CD4-positive, alpha-beta memory T cell (primary cell): ENCODE data around the gene RWDD4. TPM values are rescaled to one million over a fixed set of nuclear protein-coding genes. Genes with fewer than 3 reads are reported as not detected.

Source experiments
- CTCF ChIA-PET: fragments of 350-600 bp; sonication (Branson Sonifier 250); formaldehyde crosslinking; loops from one replicate; lab custom pipeline; 2021; ENCODE audit warnings: inconsistent platforms; ENCODE audit not compliant: partially characterized antibody; lab: Charles Lee
- POLR2A ChIA-PET: fragments of 350-600 bp; sonication (Branson Sonifier 250); formaldehyde crosslinking; loops from one replicate; lab custom pipeline; 2021; ENCODE audit not compliant: partially characterized antibody; lab: Charles Lee
- DNase-seq, 5 donors: peaks; one replicate each; pipeline versions ENCODE4 v3.0.0 to v3.0.0-alpha.2; 2020 to 2022; ENCODE audit warnings: mixed read lengths in 1 of 5
- H3K27ac ChIP-seq: one replicate; pipeline ENCODE4 v1.7.0; 2013; ENCODE audit warnings: low read depth, low read length
- H3K27me3 ChIP-seq: 2 replicates; pipeline ENCODE4 v1.7.0; 2013; ENCODE audit warnings: mild to moderate bottlenecking, low read length, moderate library complexity; ENCODE audit not compliant: insufficient read depth
- H3K36me3 ChIP-seq: 2 replicates; pipeline ENCODE4 v1.7.0; 2013; ENCODE audit warnings: mild to moderate bottlenecking, low read length, moderate library complexity; ENCODE audit not compliant: insufficient read depth
- H3K4me1 ChIP-seq: 2 replicates; pipeline ENCODE4 v1.7.0; 2013; ENCODE audit warnings: mild to moderate bottlenecking, low read length, moderate library complexity; ENCODE audit not compliant: insufficient read depth
- H3K4me3 ChIP-seq, 2 donors: one replicate each; pipeline ENCODE4 v1.7.0; 2013; ENCODE audit warnings: low read length in 2 of 2, mild to moderate bottlenecking in 1 of 2
- H3K9me3 ChIP-seq, 2 donors: one replicate each; pipeline ENCODE4 v1.7.0; 2013; ENCODE audit warnings: low read length in 2 of 2, control low read depth in 1 of 2; ENCODE audit not compliant: control insufficient read depth in 1 of 2
- H3K27ac Mint-ChIP-seq, 7 donors: one replicate each; pipeline ENCODE4 v1.8.0; 2020 to 2021; ENCODE audit warnings: mixed read lengths in 7 of 7, mild to moderate bottlenecking in 6 of 7, inconsistent platforms in 3 of 7, moderate library complexity in 3 of 7
- H3K27me3 Mint-ChIP-seq, 2 donors: one replicate each; pipeline ENCODE4 v1.8.0; 2020 to 2021; ENCODE audit warnings: mixed read lengths in 2 of 2
- H3K36me3 Mint-ChIP-seq, 2 donors: one replicate each; pipeline ENCODE4 v1.8.0; 2020 to 2021; ENCODE audit warnings: mixed read lengths in 2 of 2, inconsistent platforms in 1 of 2, mild to moderate bottlenecking in 1 of 2
- H3K4me1 Mint-ChIP-seq, 4 donors: one replicate each; pipeline ENCODE4 v1.8.0; 2020 to 2021; ENCODE audit warnings: mixed read lengths in 4 of 4, mild to moderate bottlenecking in 1 of 4
- H3K4me3 Mint-ChIP-seq, 8 donors: one replicate each; pipeline ENCODE4 v1.8.0; 2020 to 2021; ENCODE audit warnings: mixed read lengths in 8 of 8, mild to moderate bottlenecking in 7 of 8, moderate library complexity in 6 of 8, inconsistent platforms in 3 of 8
- H3K9me3 Mint-ChIP-seq, 8 donors: one replicate each; pipeline ENCODE4 v1.8.0; 2020 to 2021; ENCODE audit warnings: mixed read lengths in 8 of 8, mild to moderate bottlenecking in 5 of 8, inconsistent platforms in 3 of 8, moderate library complexity in 1 of 8
- intact Hi-C: fragments of 100-400 bp; cut with micrococcal nuclease; formaldehyde crosslinking; loops from one replicate; pipeline ENCODE4 v1.15.1; 2023
- polyA plus RNA-seq, 2 donors: library from polyadenylated mRNA; unstranded; fragments of 300-500 nt; fragmentation: Illumina TruSeq; gene quantifications; one replicate each; pipeline ENCODE4 v1.2.3, GENCODE V29; 2021
- total RNA-seq, 2 experiments: library from RNA; stranded (reverse); gene quantifications; one replicate each; pipeline ENCODE4 v1.2.3, GENCODE V29; 2021

The RWDD4 gene
- total and polyA plus RNA-seq, 4 experiments from 2014 or later, result 12.0 to 19.8 (median 15.9) TPM

- POLR2A ChIA-PET, result no interaction called here
- peak in 3 of 5 donors; percentile 1 to 5 (median 3) for DNase-seq
- peaks cover 2 to 6% of the 10 kb centered on the region in 2 donors for H3K27me3 Mint-ChIP-seq
- H3K9me3 ChIP-seq, result no peaks in the 10 kb centered on the region
- no peaks in the 10 kb centered on the region for H3K36me3 Mint-ChIP-seq
- intact Hi-C loops, result no loop called here
- no peaks in the 10 kb centered on the region for H3K4me1 ChIP-seq
- CTCF ChIA-PET, result interaction anchor here (0.7 to 4.6 kb wide), 8 partner anchors 8 to 192 kb away, joined by 3 to 30 read pairs (median 4); no protein-coding TSS in a partner anchor
- no peak overlapping the region for H3K4me3 Mint-ChIP-seq
- H3K27me3 ChIP-seq, result no peaks in the 10 kb centered on the region
- no peak overlapping the region for H3K4me3 ChIP-seq
- no peaks in the 10 kb centered on the region for H3K36me3 ChIP-seq
- H3K27ac Mint-ChIP-seq, result no peak overlapping the region
- no peak overlapping the region for H3K27ac ChIP-seq
- H3K4me1 Mint-ChIP-seq, result peaks cover 0 to 2% (median under 1%) of the 10 kb centered on the region in 4 donors
- no peaks in the 10 kb centered on the region for H3K9me3 Mint-ChIP-seq
These were observed 56.4 kb downstream of the RWDD4 start for GRCh38 chr4:183602557-183603027.

- Mint-ChIP-seq H3K4me3 (no peak overlapping the region), H3K27me3 (peaks cover 0 to 6% of the 10 kb centered on the region in 2 donors), H3K27ac (no peak overlapping the region), H3K36me3 (no peaks in the 10 kb centered on the region), H3K4me1 (peaks cover 0 to 2% (median under 1%) of the 10 kb centered on the region in 4 donors), H3K9me3 (no peaks in the 10 kb centered on the region)
- Histone ChIP-seq H3K36me3 (no peaks in the 10 kb centered on the region), H3K9me3 (no peaks in the 10 kb centered on the region), H3K27ac (no peak overlapping the region), H3K4me3 (no peak overlapping the region), H3K27me3 (no peaks in the 10 kb centered on the region), H3K4me1 (no peaks in the 10 kb centered on the region)
- CTCF ChIA-PET, result interaction anchor here (1.5 to 4.6 kb wide), 4 partner anchors 10 to 131 kb away, joined by 3 to 30 read pairs (median 14); no protein-coding TSS in a partner anchor
- intact Hi-C loops, result no loop called here
- DNase-seq, result no peak
- POLR2A ChIA-PET, result no interaction called here
These were observed 57.6 kb downstream of the RWDD4 start for GRCh38 chr4:183601381-183601780.

- peak in 1 of 5 donors; percentile 8 for DNase-seq
- Histone ChIP-seq H3K36me3 (no peaks in the 10 kb centered on the region), H3K9me3 (no peaks in the 10 kb centered on the region), H3K27me3 (no peaks in the 10 kb centered on the region), H3K27ac (no peak overlapping the region), H3K4me3 (no peak overlapping the region), H3K4me1 (no peaks in the 10 kb centered on the region)
- Mint-ChIP-seq H3K27ac (no peak overlapping the region), H3K36me3 (no peaks in the 10 kb centered on the region), H3K4me1 (peaks cover 0 to 2% (median under 1%) of the 10 kb centered on the region in 4 donors), H3K27me3 (peaks cover 0 to 6% of the 10 kb centered on the region in 2 donors), H3K4me3 (no peak overlapping the region), H3K9me3 (no peaks in the 10 kb centered on the region)
- CTCF ChIA-PET, result interaction anchor here (0.7 to 4.6 kb wide), 7 partner anchors 11 to 138 kb away, joined by 3 to 30 read pairs (median 3); no protein-coding TSS in a partner anchor
- POLR2A ChIA-PET, result no interaction called here
- intact Hi-C loops, result loop anchor here (1.0 kb wide), 1 partner anchor 128 kb away; no protein-coding TSS in a partner anchor
These were observed 58.7 kb downstream of the RWDD4 start for GRCh38 chr4:183600189-183600685.

- Mint-ChIP-seq H3K4me3 (no peak overlapping the region), H3K4me1 (peaks cover 0 to 2% (median under 1%) of the 10 kb centered on the region in 4 donors), H3K27ac (no peak overlapping the region), H3K27me3 (peaks cover 0 to 6% of the 10 kb centered on the region in 2 donors), H3K36me3 (no peaks in the 10 kb centered on the region), H3K9me3 (no peaks in the 10 kb centered on the region)
- intact Hi-C loops, result loop anchor here (1.0 kb wide), 1 partner anchor 127 kb away; no protein-coding TSS in a partner anchor
- H3K4me1 ChIP-seq, result no peaks in the 10 kb centered on the region
- no peak for DNase-seq
- no peaks in the 10 kb centered on the region for H3K36me3 ChIP-seq
- no peak overlapping the region for H3K4me3 ChIP-seq
- CTCF ChIA-PET, result interaction anchor here (1.0 to 4.6 kb wide), 5 partner anchors 10 to 138 kb away, joined by 3 to 30 read pairs (median 4); no protein-coding TSS in a partner anchor
- no peak overlapping the region for H3K27ac ChIP-seq
- H3K27me3 ChIP-seq, result no peaks in the 10 kb centered on the region
- no peaks in the 10 kb centered on the region for H3K9me3 ChIP-seq
- POLR2A ChIA-PET, result no interaction called here
These were observed 59.3 kb downstream of the RWDD4 start for GRCh38 chr4:183599690-183600089.

- Histone ChIP-seq H3K9me3 (no peaks in the 10 kb centered on the region), H3K27ac (no peak overlapping the region), H3K36me3 (no peaks in the 10 kb centered on the region), H3K27me3 (no peaks in the 10 kb centered on the region), H3K4me1 (no peaks in the 10 kb centered on the region), H3K4me3 (no peak overlapping the region)
- Mint-ChIP-seq H3K4me3 (no peak overlapping the region), H3K27me3 (peaks cover 0 to 6% of the 10 kb centered on the region in 2 donors), H3K9me3 (no peaks in the 10 kb centered on the region), H3K36me3 (no peaks in the 10 kb centered on the region), H3K27ac (no peak overlapping the region), H3K4me1 (peaks cover 0 to 2% (median under 1%) of the 10 kb centered on the region in 4 donors)
- POLR2A ChIA-PET, result no interaction called here
- DNase-seq, result no peak
- intact Hi-C loops, result no loop called here
- CTCF ChIA-PET, result interaction anchor here (1.0 to 4.6 kb wide), 4 partner anchors 10 to 128 kb away, joined by 3 to 30 read pairs (median 14); no protein-coding TSS in a partner anchor
These were observed 59.7 kb downstream of the RWDD4 start for GRCh38 chr4:183599284-183599683.

GRCh38 chr4:183596067-183596757, 62.8 kb downstream of the RWDD4 start:
- H3K9me3 Mint-ChIP-seq, result no peaks in the 10 kb centered on the region
- Histone ChIP-seq H3K4me3 (no peak overlapping the region), H3K9me3 (no peaks in the 10 kb centered on the region), H3K4me1 (no peaks in the 10 kb centered on the region), H3K27ac (no peak overlapping the region), H3K27me3 (no peaks in the 10 kb centered on the region), H3K36me3 (no peaks in the 10 kb centered on the region)
- intact Hi-C loops, result no loop called here
- ChIA-PET POLR2A (no interaction called here), CTCF (no interaction called here)
- H3K4me3 Mint-ChIP-seq, result no peak overlapping the region
- H3K27ac Mint-ChIP-seq, result no peak overlapping the region
- no peaks in the 10 kb centered on the region for H3K36me3 Mint-ChIP-seq
- DNase-seq, result no peak
- peaks cover 4 to 6% of the 10 kb centered on the region in 2 donors for H3K27me3 Mint-ChIP-seq
- no peaks in the 10 kb centered on the region for H3K4me1 Mint-ChIP-seq

- no peak overlapping the region for H3K27ac ChIP-seq
- Mint-ChIP-seq H3K36me3 (no peaks in the 10 kb centered on the region), H3K27me3 (peaks cover 4 to 13% of the 10 kb centered on the region in 2 donors), H3K4me3 (no peak overlapping the region), H3K27ac (no peak overlapping the region), H3K9me3 (no peaks in the 10 kb centered on the region), H3K4me1 (no peaks in the 10 kb centered on the region)
- POLR2A ChIA-PET, result no interaction called here
- no peaks in the 10 kb centered on the region for H3K4me1 ChIP-seq
- no peaks in the 10 kb centered on the region for H3K36me3 ChIP-seq
- intact Hi-C loops, result no loop called here
- CTCF ChIA-PET, result interaction anchor here (1.0 kb wide), 1 partner anchor 8 kb away, joined by 4 read pairs; no protein-coding TSS in a partner anchor
- H3K9me3 ChIP-seq, result no peaks in the 10 kb centered on the region
- H3K27me3 ChIP-seq, result no peaks in the 10 kb centered on the region
- no peak overlapping the region for H3K4me3 ChIP-seq
- no peak for DNase-seq
These were observed 64.2 kb downstream of the RWDD4 start for GRCh38 chr4:183594823-183595222.
